SIG-M5 treated with dmso at 0.1 percent for 504 hours (cell line): ENCODE results near the gene ST7.
"Not testable (repeated sequence)": the region's sequence is repeated elsewhere in the genome, so short reads cannot be mapped to it uniquely, and the experiment has no call there.

Experiments
- DNase-seq: peaks from one replicate; lab custom pipeline; 2025; ENCODE audit not compliant: unreplicated experiment; lab: John Stamatoyannopoulos, UW

The ST7 gene

DNA sequence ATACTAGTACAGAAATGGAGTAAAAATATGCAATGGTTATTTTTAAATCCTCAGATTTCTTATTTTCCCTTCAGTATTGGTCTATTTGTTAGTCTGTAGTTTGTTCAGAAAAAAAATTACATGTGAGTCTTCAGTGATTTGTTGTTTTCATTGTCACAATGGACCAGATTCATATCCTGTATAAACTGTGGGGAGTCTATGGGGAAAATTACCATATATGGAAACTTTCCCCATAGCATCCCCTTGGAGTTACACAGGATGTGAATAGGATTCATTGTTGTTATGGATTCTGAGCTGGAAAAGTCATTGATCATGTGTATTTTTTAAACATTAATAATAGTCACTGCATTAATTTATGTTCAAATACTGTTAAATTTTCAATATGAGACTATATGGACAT lies 72.6 kb downstream of the ST7 start:
- no peak for DNase-seq

GRCh38 chr7:117030346-117030745 lies 77.0 kb downstream of the ST7 start:
- DNase-seq, result not testable (repeated sequence)

DNA sequence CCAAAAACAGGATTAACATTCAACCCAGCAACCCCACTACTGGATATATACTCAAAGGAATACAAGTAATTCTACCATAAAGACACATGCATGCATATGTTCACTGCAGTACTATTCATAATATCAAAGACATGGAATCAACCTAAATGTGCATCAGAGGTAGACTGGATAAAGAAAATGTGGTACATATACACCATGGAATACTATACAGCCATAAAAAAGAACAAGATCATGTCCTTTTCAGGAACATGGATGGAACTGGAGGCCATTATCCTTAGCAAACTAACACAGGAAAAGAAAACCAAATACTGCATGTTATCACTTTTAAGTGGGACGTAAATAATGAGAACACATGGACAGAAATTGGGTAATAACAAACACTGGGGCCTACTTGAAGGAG lies 77.5 kb downstream of the ST7 start:
- DNase-seq, result not testable (repeated sequence)

DNA sequence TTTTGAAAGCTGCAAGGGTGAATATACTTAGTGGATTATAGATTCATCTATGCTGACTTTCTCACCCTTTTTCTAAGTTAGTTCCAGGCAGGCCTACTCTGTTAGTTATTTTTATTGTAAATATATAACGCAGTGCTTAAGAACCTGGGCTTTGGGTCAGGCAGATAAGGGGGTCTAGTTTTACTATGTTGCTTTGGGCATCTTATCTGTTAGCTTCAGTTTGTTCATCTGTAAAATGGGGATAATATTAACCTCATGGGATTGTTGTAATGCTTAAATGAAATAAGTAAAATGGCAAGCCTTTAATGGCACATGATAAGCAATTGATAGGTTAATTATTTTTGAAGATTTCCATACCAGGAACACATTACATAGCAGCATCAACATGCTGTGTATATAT lies 79.5 kb downstream of the ST7 start:
- DNase-seq, result no peak

DNA sequence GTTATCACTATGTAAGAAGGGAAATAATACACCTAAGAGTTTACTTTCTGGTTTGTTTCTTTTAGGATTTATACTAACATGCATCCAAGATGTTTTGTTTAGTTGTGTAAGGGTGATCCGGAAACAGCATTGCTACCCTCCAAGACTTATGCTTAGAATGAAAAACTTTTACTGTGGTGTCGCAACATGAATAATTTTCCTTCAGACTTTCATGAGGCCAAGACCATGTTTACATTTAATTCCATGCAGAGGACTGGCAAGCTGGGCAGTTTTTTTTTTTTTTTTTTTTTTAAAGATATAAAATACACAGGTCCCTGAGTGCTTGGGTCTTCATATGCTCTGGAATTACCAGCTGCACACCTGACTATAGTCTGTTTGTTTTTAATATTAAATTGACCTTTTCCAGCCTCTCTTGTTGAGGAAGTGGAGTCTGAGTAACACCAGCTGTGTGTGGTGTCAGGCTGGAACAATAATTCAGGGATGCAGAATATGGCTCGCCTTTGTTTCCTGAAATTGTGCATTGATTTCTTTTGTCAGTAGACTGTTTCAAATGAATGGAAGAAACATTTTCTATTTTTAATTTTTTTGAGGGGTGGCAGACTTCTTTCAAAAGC lies 81.7 kb downstream of the ST7 start:
- no peak for DNase-seq

GRCh38 chr7:117035465-117035862 lies 82.2 kb downstream of the ST7 start:
- DNase-seq, result no peak

GRCh38 chr7:117036053-117036669 lies 82.9 kb downstream of the ST7 start:
- no peak for DNase-seq

DNA sequence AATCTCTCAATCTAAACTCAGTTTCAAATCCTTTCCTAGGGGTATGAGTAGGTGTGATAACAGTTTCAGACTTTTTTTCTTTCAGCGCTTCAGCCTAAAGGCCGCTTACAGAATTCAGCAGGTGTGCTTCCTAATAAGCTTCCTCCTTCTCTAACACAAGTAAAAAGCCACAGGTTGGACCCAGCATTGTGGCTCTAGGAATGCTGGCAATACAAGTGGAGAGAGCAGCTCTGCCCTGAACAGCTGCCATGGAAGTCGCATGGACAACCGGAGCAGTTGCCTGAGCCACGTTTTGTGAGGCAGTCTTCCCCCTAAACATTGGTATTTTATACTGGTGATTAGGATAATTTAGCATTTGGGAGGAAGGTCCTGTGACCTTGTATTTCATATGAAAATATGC lies 83.5 kb downstream of the ST7 start:
- DNase-seq, result no peak

DNA sequence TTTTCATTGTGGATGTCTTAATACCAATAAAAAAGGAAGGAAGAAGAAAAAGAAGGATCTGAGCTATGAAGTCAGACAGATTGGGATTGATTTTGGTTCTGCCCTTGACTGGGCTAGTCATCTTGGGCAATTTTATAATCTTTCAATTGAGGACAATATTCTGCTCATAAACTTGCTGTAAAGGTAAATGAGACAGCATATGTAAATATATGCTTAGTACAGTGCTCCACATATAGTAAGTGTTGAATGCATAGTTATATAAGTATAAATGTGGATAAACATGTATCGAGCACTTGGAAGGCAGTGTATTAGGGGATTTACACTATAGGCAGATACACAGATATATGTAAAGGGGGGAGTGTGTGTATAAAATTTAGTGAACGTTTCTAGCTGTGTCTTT lies 85.1 kb downstream of the ST7 start:
- DNase-seq, result no peak

- no peak for DNase-seq
Measured at GRCh38 chr7:117041007-117041406, 87.7 kb downstream of the ST7 start.

GRCh38 chr7:117041822-117042221 lies 88.5 kb downstream of the ST7 start:
- no peak for DNase-seq

- DNase-seq, result no peak
Measured at GRCh38 chr7:117043108-117043825, 90.0 kb downstream of the ST7 start.

GRCh38 chr7:117044664-117045063 lies 91.4 kb downstream of the ST7 start:
- no peak for DNase-seq

DNA sequence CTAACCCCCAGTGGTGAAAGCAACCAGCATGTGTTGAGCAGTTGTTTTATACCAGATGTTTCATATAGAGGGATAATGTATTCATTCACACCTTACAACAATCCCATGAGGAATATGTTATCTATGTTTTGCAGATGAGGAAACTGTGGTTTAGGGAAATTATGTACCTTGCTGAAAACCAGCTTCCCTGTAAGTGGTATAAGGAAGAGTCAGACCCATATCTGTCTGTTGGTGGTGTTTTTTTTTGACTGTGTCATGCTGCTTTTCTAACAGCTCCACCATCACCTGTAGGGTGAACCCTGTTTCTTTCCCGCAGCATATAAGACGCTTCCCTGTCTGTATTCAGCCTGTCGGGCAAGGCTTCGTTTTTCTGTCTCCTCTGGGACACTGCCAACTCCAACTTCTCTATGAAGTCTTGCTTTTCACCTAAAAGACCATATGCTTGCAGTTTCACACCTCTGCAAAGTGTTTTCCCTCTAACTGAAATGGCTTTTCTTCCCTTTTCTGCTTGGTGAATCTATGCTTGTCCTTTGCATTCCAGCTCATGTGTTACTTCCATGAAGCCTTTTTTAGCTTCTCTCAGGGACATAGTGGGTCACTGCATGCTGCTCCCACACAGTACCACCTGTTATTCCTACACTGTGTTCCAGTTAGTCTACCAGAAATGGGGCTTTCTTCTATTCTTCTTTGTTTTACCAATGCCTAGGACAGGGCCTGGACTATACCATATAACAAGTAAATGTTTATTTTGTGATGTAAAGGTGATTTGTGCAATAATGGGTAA lies 92.8 kb downstream of the ST7 start:
- no peak for DNase-seq

DNA sequence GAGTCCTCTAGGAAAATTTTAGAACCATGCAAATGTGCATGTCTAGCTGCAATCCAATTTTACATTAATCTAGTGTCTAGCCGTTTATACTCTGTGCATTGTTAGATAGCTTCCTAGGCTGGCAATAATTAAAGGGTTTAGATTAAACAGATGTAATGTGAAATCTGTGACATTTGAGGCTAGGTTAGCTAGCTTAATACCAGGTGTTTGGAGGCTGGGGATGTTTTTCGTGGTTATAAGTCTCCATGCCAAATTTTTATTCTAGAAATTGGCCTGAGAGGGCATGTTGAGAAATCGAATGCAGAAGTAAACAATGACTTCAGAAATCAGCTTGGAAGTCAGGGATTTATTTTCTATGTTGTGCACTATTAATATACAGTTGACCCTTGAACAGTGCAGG lies 94.2 kb downstream of the ST7 start:
- no peak for DNase-seq

DNA sequence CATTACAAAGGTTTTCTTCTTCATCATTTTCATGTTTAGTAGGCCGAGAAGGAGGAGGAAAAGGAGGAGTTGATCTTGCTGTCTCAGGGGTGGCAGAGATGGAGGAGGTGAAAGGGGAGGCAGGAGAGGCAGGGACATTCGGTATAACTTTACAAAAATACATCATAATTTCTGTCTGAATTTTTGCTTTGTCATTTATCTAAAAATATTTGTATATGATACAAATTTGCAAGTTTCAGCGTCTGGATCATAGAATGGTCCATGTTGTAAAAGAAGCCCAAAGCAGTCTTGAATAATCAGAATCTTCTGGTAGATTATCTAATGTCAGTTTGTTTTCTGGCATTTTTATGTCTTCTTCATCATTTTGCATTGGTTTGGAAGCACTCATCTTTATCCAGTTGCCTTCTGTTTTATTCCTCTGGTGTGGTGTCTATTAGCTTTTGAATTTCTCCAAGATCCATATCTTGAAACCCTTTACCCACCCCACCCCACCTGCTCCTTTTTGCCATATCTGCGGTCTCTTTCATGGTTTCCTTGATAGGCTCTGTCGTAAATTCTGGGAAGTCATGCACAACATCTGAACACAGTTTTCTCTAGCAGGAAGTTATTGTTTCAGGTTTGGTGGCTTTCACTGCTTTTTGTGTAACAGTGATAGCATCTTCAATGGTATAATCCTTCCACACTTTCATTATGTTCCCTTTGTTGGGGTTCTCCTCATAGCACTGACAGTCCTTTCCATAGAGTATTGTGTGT lies 95.0 kb downstream of the ST7 start:
- no peak for DNase-seq

DNA sequence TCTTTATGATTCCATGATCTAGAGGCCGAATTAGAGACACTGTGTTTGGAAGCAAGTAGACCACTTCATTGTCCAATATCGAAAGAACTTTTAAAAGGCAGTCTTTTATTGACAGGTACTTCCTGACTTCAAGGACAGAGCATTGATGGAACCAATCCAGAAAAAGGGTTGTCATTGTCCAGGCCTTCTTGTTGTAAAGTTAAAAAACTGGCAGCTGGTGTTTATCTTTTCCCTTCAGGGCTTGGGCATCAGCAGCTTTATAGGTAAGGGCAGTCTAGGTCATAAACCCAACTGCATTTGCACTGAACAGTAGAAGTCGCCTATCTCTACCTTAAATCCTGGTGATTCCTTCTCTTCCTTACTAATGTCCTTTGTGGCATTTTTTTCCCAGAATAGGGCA lies 95.6 kb downstream of the ST7 start:
- DNase-seq, result no peak

DNA sequence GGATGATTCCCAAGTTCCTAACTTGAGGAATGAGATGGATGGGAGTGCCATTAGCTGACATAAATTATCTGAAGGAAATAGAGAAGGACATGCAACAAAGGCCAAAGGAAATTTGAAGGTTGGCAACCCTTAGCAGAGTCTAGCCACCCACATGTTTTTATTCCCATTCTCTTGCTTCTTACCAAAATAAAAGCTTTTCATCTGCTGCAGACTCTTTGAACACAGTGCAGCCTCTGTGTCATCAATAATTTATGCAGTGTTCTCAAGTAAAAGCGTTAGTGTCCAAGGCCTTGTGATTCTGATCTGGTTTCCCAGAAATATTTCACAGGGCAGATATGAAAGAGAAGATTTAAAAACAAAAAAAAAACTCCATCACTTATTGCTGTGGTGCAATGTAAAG lies 98.5 kb downstream of the ST7 start:
- DNase-seq, result no peak

- no peak for DNase-seq
Measured at GRCh38 chr7:117053432-117053831, 100.1 kb downstream of the ST7 start.

DNA sequence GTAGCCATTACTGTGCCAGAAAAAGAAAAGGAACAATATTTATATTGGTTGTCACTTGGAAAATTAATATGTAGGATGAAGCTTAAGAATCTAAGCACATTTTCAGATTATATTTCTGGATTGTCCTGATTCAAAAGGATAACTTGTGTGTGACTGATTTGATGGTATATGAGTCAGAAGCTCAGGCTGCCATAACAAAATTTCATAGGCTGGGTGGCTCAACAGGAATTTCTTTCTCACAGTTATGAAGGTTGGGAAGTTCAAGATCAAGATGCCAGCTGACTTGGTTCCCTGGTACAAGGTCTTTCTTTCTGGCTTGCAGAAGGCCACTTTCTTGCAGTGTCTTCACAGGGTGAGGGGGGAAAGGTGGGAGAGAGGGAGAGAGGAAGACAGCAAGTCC lies 108.5 kb downstream of the ST7 start:
- DNase-seq, result no peak

DNA sequence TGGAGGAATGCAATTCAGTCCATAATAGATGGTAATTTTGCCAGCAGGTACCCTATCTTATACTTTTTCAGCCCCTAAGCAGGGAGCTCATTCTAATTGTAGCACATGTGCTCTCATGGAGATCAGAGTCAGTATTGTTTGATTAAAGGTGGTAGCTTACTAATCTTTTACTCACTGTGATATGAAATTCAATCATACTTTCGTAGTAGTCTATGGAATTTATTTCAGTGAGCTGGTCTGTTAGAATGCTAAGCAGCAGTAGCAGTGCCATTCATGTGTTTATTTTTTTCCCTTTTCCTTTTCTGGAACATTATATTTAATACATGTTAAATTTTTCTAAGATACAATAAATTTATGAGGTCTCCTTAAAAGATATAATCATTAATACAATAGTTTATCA lies 109.0 kb downstream of the ST7 start:
- no peak for DNase-seq
